ENCODE measurements around the gene KBTBD8.

DNA sequence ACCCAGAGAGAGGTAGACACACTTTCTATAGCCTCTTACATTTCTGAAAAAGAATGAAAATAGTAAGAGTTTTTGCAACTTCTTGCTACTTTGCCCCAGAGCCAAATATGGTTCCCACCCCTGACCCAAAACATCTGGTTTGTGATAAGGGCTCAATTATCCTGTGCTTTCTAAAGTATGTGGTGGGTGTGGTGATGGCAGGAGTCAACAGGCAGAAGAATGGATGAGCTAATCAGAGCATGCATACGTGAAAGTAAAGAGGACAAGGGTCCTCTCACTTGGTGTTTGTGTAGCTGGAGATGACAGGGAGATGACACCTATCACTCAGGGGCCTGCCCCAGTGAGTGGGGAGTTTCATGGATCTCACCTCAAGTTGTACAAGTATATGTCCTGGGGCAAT, 19.1 kb downstream of the KBTBD8 start:
- TF ChIP-seq, protein P1, sequence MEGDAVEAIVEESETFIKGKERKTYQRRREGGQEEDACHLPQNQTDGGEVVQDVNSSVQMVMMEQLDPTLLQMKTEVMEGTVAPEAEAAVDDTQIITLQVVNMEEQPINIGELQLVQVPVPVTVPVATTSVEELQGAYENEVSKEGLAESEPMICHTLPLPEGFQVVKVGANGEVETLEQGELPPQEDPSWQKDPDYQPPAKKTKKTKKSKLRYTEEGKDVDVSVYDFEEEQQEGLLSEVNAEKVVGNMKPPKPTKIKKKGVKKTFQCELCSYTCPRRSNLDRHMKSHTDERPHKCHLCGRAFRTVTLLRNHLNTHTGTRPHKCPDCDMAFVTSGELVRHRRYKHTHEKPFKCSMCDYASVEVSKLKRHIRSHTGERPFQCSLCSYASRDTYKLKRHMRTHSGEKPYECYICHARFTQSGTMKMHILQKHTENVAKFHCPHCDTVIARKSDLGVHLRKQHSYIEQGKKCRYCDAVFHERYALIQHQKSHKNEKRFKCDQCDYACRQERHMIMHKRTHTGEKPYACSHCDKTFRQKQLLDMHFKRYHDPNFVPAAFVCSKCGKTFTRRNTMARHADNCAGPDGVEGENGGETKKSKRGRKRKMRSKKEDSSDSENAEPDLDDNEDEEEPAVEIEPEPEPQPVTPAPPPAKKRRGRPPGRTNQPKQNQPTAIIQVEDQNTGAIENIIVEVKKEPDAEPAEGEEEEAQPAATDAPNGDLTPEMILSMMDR (IDR thresholded peaks at IDR 0.05) = no peak
- TF ChIP-seq POLR2A (IDR thresholded peaks at IDR 0.05) = no peak
- no peak for TF ChIP-seq POLR2AphosphoS5 (IDR thresholded peaks at IDR 0.05)

All from breast epithelium (tissue), 3 donors.